Parathyroid adenoma (tissue), 2 donors: ENCODE data around the gene CDH13.

Source experiments
- H2AFZ ChIP-seq: fragments of 300-600 bp; sonication (generic); one replicate; pipeline ENCODE4 v1.7.0; 2017; ENCODE audit warnings: antibody characterized with exemption, mild to moderate bottlenecking
- H3K27ac ChIP-seq: fragments of 300-600 bp; sonication (generic); one replicate; pipeline ENCODE4 v1.7.0; 2017
- H3K27me3 ChIP-seq: fragments of 300-600 bp; sonication (generic); one replicate; pipeline ENCODE4 v1.7.0; 2017; ENCODE audit warnings: low read length; ENCODE audit not compliant: control insufficient read depth, insufficient read depth
- H3K36me3 ChIP-seq: fragments of 300-600 bp; sonication (generic); one replicate; pipeline ENCODE4 v1.7.0; 2017; ENCODE audit warnings: low read length; ENCODE audit not compliant: control insufficient read depth, insufficient read depth
- H3K4me1 ChIP-seq: fragments of 300-600 bp; sonication (generic); one replicate; pipeline ENCODE4 v1.7.0; 2017; ENCODE audit warnings: control low read depth
- H3K4me2 ChIP-seq: fragments of 300-600 bp; sonication (generic); one replicate; pipeline ENCODE4 v1.7.0; 2017; ENCODE audit warnings: low read length
- H3K4me3 ChIP-seq: fragments of 300-600 bp; sonication (generic); one replicate; pipeline ENCODE4 v1.7.0; 2017; ENCODE audit warnings: low read depth, low read length
- H3K79me2 ChIP-seq: fragments of 300-600 bp; sonication (generic); one replicate; pipeline ENCODE4 v1.7.0; 2017; ENCODE audit warnings: control low read depth
- H3K9ac ChIP-seq: fragments of 300-600 bp; sonication (generic); one replicate; pipeline ENCODE4 v1.7.0; 2017; ENCODE audit warnings: mild to moderate bottlenecking
- H3K9me3 ChIP-seq: fragments of 300-600 bp; sonication (generic); one replicate; pipeline ENCODE4 v1.7.0; 2017; ENCODE audit warnings: low read length; ENCODE audit not compliant: control insufficient read depth
- CTCF ChIP-seq: fragments of 300-600 bp; sonication (generic); IDR thresholded peaks from one replicate; pipeline ENCODE4 v1.7.0; 2017; ENCODE audit warnings: antibody characterized with exemption, mild to moderate bottlenecking
- donor health status: primary hyperparathyroidism.

Gene CDH13

GRCh38 chr16:82835487-82836155 lies 208.9 kb downstream of the CDH13 start:
- H3K27me3 ChIP-seq, result no peaks in the 10 kb centered on the region

GRCh38 chr16:82841108-82841507 lies 214.3 kb downstream of the CDH13 start:
- H3K36me3 ChIP-seq, result no peaks in the 10 kb centered on the region
- H3K4me3 ChIP-seq, result no peak overlapping the region
- H3K4me1 ChIP-seq, result no peaks in the 10 kb centered on the region
- H3K27me3 ChIP-seq, result no peaks in the 10 kb centered on the region
- H3K9ac ChIP-seq, result no peak overlapping the region
- no peak overlapping the region for H2AFZ ChIP-seq
- H3K79me2 ChIP-seq, result no peaks in the 10 kb centered on the region
- TF ChIP-seq CTCF, result no peak
- no peak overlapping the region for H3K4me2 ChIP-seq
- H3K9me3 ChIP-seq, result no peaks in the 10 kb centered on the region
- no peak overlapping the region for H3K27ac ChIP-seq

More at GRCh38 chr16:82835487-82836155, 208.9 kb downstream of the CDH13 start:
- TF ChIP-seq CTCF, result no peak
- Histone ChIP-seq H3K4me3 (no peak overlapping the region), H3K36me3 (no peaks in the 10 kb centered on the region), H3K4me2 (no peak overlapping the region), H3K27ac (no peak overlapping the region), H3K9me3 (no peaks in the 10 kb centered on the region), H3K9ac (no peak overlapping the region), H3K4me1 (no peaks in the 10 kb centered on the region), H2AFZ (no peak overlapping the region), H3K79me2 (no peaks in the 10 kb centered on the region)

- no peak overlapping the region for H3K4me3 ChIP-seq
These were observed 217.0 kb downstream of the CDH13 start for GRCh38 chr16:82843606-82844271.

GRCh38 chr16:82845116-82845515 lies 218.3 kb downstream of the CDH13 start:
- H3K4me2 ChIP-seq, result no peak overlapping the region
- H3K27ac ChIP-seq, result no peak overlapping the region
- H3K79me2 ChIP-seq, result no peaks in the 10 kb centered on the region
- H3K4me1 ChIP-seq, result no peaks in the 10 kb centered on the region
- no peak overlapping the region for H3K9ac ChIP-seq
- no peak overlapping the region for H2AFZ ChIP-seq
- no peaks in the 10 kb centered on the region for H3K36me3 ChIP-seq
- H3K4me3 ChIP-seq, result no peak overlapping the region
- no peaks in the 10 kb centered on the region for H3K27me3 ChIP-seq
- no peaks in the 10 kb centered on the region for H3K9me3 ChIP-seq
- TF ChIP-seq CTCF, result no peak

More at GRCh38 chr16:82843606-82844271, 217.0 kb downstream of the CDH13 start:
- Histone ChIP-seq H3K36me3 (no peaks in the 10 kb centered on the region), H3K9me3 (no peaks in the 10 kb centered on the region), H3K27me3 (no peaks in the 10 kb centered on the region), H2AFZ (no peak overlapping the region), H3K9ac (no peak overlapping the region), H3K79me2 (no peaks in the 10 kb centered on the region), H3K4me1 (no peaks in the 10 kb centered on the region), H3K4me2 (no peak overlapping the region), H3K27ac (no peak overlapping the region)
- no peak for TF ChIP-seq CTCF
